ENCODE results near the gene LDB3. TPM values are rescaled to one million over a fixed set of nuclear protein-coding genes. Genes with fewer than 3 reads are reported as not detected.

LDB3 gene
- polyA plus RNA-seq, 4 donors: 0.92 to 1.5 (median 1.0) TPM

DNA sequence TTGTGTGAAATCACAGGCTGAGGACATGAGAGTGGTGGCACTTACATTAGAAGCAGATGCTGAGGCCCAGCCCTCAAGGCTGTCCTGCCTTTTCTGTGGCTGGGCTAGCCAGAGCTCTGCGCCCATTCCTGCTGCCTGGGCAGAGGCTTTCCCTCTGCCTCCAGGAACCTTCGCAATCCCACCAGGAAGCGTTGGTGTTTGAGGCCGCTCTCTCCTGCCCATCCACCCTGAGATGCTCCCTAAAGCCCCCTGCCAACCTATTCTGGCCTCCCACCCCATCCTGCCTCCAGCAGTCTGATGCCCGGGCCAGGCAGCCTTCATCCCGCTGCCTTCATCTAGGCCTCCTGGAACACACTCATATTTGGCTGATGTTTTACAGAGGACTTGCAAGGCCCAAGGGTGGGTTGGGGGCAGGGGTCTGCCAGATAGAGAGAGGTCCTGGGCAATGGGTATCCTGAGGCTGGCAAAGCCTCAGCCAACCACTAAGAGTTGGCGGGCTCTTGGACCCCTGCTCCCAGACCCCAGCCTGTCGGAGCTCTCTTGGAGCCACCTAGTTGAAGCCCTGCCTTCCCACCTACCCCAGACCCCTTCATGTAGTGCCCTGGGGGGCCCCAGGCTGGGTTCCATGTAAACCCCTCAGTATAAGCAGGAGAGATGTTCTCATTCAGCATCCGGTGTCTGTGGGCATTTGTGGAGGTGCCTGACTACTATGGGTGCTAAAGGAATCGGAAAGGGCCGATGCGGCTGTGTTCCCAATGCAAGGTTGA is 32.7 kb downstream of the LDB3 start:
- no peak for DNase-seq (ENCODE audit: low read depth in 4 of 4, low spot score in 2 of 4)

DNA sequence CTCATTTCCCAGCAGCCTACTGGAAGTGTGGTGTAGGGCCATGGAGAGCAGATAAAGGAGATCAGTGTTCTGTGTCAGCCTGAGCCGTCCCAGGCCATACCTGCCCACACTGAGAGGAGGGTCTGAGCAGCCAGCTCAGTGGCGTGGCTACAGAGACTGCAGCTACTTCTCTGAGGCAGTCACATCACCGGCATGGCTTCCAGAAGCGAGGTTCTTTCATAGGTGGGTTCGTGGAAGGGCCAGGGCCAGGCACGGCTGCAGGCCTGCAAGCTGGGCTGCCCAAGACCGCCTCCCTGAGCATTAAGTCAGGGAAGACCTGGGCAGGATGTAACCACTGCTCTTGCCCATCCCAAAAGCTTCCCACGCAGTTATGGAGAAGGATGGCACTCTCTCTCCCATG is 34.9 kb downstream of the LDB3 start:
- no peak for DNase-seq (ENCODE audit: low read depth in 4 of 4, low spot score in 2 of 4)

DNA sequence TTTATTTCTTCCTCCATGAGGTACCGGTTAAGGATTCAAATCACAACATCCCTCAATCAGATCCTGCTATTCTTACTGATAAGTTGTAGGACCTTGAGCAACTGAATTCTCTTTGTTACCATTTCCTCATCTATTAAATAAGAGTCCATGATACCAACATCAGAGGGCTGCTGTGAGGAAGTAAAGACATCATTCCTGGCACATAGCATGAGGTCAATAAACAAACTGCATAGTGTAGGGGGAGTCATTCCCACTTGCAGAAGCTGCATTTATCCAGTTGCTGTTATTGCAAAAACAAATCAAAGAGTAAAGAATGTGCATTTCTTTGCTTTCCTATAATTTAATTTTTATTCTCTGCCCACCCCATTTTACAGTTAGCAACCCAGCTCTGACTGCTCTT is 36.8 kb downstream of the LDB3 start:
- DNase-seq (ENCODE audit: low read depth in 4 of 4, low spot score in 2 of 4): no peak

DNA sequence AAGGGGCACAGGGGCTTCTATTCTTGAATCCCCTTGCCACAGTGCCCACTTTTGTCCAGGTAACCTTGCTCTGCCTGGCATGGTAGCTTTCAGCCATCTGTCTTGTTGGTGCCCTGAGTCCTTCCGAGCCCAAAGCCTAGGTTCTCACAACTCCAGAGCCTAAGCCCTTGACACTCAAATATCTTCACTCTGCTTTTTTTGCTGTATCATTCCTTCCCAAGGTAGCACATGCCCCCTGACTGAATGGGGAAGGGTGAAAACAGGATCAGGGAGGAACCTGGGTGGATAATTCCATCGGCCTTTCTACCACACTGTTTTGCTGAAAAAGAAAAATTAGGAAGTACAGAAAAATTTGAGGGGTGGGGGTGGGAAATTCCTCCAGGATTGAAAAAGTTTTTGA is 37.6 kb downstream of the LDB3 start:
- DNase-seq (ENCODE audit: low read depth in 4 of 4, low spot score in 2 of 4): no peak

DNA sequence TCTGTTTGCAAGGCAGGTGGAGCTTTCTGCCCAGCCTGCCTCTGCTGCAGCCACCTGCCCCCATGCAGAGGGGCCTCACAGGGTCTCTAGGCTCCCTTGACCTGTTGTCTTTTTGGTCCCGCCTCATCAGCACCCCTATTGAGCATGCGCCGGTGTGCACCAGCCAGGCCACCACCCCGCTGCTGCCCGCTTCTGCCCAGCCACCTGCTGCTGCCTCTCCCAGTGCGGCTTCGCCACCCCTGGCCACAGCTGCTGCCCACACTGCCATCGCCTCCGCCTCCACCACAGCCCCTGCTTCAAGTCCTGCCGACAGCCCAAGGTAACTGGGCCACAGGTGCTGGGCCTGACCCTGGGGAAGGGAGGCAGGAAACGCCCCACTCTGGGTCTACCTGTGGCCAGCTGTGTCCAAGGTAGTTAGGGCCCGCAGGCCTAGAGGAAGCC is 38.1 kb downstream of the LDB3 start:
- DNase-seq (ENCODE audit: low read depth in 4 of 4, low spot score in 2 of 4): no peak

DNA sequence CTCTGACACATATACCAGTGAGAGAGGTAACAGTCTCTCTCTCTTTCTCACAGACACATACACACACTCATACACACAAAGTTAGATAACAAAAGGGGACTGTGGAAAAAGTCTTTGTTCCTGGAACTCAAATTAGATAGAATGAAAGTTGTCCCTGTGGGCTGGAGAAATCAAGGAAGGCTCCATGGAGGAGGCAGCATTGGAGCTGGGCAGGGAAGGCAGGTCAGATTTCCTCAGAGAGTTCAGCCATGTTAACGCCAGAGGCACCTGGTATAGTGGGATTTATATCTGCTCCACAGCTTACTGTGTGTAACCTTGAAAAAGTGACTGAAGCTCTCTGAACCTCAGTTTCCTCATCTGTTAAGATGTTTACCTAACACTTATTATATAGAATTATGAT is 38.7 kb downstream of the LDB3 start:
- no peak for DNase-seq (ENCODE audit: low read depth in 4 of 4, low spot score in 2 of 4)

DNA sequence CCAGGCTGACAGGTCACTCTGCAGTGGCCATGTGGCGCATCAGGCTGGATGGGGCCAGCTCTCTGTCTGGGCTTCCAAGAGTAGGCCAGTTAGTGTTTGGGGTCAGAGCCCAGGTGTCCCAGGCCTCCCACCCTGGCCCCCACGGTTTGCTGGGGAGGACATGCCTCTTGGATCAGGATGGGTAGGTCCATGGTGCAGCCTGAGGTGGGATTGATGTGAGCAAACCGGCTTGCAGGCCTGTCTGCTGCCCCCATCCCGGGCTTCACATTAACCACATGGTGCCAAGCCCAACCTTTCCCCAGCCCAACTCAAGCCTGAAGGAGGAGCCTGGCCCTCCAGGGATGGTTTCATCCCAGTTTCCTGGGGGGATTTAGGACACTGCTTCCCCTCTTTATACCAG is 39.2 kb downstream of the LDB3 start:
- DNase-seq (ENCODE audit: low read depth in 4 of 4, low spot score in 2 of 4): no peak

DNA sequence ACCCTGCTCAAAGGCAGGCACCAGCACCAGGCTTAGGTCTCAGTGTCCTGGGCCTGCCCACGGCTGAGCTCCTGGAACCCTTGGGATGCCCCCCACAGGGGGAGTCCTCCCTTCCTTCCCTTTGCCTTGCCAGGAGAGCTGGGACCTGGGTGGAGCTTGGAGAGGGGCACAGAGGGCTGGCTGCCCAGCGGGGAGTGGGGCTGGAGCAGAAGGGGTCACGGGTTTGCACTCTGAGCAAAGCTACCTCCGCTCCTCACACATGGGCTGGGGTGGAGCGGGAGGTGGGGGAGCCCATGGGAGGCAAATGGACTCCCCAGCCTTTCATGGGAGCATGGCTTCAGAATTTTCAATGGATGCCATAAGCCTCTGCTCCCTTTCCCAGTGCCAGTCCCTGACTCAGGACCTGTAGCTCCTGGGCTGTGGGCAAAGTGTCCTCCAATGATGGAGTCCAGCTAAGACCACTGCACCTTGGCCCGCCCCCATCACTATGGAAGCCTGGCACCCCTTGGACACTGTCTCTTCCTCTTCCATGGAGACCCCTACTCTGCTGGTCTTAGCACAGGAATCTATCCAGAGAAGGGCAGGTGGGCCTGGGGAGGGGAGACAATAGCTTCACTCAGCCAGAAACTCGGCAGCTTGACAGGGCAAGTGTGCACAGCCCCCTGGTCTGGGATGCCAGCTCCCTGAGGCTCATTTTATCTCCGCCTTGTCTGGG is 39.9 kb downstream of the LDB3 start:
- DNase-seq (ENCODE audit: low read depth in 4 of 4, low spot score in 2 of 4): no peak

DNA sequence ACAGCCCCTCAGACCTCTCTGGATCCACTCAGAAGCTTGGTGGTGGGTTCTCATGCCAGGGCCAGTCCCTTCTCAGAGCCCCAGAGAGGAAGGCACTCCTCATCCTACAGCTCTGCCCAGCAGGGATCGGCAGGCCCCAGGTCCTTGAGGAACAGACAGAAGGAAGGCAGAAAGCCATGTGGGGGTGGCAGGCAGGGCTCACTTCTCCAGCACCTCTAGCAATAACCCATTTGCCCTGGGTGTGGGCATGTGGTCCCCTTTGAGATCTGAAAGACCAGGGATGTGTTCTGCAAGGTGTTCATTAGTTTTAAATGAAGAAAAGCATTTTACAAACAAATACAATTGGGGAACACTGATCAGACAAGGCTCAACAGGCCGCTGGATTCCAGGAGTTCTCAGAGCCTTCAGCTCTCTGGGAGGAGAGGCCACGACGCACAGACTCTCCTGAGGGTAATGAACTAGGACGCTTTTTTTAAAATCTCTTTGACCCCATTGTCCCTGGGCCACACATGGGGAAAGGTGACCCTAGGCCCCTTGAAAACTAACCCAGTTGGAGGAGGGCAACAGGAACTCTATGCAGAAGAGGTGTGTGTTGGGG is 40.6 kb downstream of the LDB3 start:
- no peak for DNase-seq (ENCODE audit: low read depth in 4 of 4, low spot score in 2 of 4)

DNA sequence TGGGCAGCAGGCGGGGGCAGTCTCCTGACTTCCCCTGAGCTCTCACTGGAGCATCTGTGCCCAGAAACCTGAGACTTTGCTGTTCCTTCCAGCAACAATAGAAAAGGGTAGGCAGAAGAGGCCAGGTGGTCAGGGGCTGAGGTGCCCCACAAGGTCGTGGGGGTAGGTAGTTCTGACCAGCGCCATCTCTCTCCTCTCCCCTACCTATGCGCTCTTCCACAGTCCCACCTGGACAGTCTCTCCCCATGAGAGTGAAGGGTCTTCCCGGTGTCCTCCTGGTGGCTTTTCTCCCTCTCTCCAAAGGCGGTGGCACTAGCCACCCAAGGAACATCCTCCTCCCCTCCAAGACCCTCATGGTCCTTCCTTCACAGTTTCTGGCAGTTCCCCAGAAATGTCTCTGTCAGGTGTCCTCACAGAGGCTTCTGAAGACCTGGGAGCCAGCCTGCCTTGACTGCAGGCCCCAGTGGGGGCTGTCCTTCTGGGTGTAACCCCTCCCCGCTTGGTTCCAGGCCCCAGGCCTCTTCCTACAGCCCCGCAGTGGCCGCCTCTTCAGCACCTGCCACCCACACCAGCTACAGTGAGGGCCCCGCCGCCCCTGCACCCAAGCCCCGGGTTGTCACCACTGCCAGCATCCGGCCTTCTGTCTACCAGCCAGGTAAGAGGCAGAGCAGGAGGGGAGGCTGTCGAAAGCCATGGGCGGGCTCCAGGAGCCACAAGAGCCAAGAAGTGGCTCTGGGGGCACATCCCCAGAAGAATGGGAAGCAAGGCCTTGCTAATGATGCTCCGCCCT is 41.3 kb downstream of the LDB3 start:
- DNase-seq (ENCODE audit: low read depth in 4 of 4, low spot score in 2 of 4): no peak

DNA sequence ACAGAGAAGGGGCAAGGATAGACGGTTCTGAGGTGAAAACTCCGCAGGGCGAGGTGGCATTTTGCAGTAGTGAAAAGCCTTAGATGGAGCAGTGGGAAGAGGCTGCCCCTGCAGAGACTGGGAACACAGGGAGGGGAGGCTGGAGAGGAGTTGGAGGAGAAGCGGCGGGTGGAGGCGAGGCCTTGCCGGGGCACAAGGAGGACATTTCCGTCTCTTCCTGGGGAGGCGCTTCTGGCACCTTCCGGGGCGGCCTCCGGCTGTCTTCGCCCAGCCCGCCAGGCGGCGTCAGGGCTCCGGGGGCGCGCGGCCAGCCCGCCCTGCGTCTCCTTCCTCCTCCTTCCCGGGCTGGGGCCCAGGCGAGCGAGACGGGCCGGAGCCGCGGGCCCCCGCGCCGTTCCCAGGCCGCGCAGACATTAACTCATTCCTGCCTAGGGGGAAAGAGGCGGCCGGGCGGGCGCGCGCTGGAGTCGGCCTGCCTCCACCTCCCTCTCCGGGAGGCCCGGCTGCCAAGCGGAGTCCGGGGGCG is 42.7 kb downstream of the LDB3 start:
- peak in 3 of 4 donors; percentile 66 to 86 (median 77) for DNase-seq (ENCODE audit: low read depth in 4 of 4, low spot score in 2 of 4)

DNA sequence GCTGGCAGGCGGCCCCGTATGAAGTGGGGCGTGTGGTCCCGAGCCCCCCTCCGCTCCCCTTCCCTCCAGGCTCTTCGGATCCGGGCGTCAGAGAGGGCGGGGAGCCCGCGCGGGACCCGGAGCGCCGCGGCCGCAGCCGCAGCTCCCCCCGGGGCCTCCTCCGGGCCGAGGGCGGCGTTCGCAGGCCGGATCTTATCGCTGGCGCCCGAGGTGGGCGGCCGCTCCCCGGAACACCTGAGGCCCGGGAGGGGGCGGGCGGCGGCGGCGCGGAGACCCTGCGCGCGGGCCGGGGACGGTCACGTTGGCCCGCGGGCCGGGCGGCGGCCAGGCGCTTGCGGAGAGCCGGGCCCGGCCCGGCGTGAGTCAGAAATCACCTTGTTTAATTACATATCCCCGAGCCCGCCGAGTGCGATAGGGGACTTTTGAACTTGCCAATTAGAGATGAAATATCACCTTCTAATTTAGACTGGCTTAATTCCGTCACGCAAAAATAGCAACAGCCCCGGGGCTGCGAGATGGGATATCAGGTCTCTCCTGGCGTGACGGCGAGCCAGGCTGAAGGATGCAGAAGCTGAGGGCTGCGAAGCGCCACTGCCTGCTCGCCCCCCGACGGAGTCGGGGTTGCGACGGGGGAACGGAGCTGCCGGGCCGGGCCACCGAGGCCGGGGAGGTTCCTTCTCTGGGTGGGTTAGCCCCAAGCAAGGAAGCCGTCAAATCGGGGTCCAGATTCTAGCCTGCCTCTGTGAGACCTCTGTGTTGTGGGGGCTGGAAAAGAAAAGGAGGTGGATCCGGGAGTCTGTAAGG is 43.4 kb downstream of the LDB3 start:
- DNase-seq (ENCODE audit: low read depth in 4 of 4, low spot score in 2 of 4): peak in 2 of 4 donors; percentile 58 to 72

DNA sequence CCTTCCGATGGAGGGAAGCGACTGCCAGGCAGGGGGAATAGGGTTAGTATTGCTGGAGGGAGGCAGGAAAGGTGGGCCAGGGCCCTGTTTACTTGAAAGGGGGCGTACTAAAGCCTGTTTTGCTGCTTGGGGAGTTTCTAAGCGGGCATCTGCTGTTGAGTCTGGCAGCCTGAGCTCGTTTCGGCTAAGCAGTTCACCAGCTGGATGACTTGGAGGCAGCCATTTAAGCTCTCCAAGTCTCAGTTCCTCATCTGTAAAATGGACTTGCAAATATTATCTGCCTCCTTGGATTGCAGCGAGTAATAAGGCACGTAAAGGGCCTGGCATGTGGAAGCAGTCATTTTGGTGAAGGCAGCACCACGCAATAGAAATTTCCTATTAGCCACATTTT is 44.0 kb downstream of the LDB3 start:
- DNase-seq (ENCODE audit: low read depth in 4 of 4, low spot score in 2 of 4): peak in 1 of 4 donors; percentile 50

DNA sequence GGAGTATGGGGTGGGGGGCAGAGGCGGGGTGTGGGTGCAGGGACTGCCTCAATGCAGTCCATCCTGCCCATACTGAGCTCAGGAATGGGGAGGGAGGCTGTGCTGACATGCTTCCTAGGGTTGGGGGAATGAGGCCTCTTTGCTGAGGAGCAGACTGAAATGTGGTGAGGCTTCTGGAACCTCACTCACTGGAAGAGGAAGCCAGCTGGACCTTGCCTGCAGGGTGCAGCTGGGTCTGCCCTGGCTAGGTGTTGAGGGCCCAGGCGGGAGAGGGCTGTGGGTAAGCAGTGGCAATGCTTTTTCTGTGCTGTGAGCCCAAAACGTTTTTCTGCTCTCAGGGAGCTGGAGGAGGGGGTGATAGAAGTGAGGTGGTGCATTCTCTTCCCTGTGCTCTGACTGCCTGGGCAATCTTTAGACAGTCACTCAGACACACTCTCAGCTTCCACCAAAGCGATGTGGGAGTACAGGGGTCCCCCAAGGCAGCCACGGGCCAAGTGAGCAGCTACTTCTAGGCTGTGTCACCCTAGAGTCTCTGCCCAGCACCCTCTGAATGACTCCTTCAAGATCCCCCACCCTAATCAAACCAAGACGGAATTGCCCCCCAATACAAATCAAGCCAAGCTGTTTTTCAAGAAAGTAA is 47.0 kb downstream of the LDB3 start:
- DNase-seq (ENCODE audit: low read depth in 4 of 4, low spot score in 2 of 4): no peak

DNA sequence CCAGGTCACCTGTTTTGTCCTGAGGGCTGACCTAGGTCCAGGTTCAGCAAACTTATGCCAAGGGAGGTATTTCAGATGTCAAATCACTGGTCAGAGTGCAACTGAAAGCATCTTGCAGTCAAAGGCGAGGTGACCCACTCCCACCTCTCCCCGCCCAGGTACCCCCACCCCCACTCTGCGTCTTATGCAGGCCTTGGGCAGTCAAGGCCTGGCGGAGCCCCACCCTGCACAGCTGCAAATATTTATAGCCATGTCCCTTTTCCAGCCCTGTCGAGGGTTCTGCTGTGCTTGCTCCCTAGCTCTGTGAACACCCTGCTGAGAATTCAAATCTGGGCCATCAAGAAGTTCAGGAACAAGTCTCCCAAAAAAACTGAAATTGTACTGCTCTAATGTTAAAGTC is 47.5 kb downstream of the LDB3 start:
- no peak for DNase-seq (ENCODE audit: low read depth in 4 of 4, low spot score in 2 of 4)

DNA sequence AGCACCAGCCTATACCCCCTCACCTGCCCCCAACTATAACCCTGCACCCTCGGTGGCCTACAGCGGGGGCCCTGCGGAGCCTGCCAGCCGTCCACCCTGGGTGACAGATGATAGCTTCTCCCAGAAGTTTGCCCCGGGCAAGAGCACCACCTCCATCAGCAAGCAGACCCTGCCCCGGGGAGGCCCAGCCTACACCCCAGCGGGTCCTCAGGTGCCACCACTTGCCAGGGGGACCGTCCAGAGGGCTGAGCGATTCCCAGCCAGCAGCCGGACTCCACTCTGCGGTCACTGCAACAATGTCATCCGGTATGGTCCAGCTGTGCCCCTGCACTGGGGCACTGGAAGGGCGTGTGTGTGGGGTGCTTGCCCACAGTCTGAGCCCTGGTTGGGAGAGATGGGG is 48.2 kb downstream of the LDB3 start:
- no peak for DNase-seq (ENCODE audit: low read depth in 4 of 4, low spot score in 2 of 4)

DNA sequence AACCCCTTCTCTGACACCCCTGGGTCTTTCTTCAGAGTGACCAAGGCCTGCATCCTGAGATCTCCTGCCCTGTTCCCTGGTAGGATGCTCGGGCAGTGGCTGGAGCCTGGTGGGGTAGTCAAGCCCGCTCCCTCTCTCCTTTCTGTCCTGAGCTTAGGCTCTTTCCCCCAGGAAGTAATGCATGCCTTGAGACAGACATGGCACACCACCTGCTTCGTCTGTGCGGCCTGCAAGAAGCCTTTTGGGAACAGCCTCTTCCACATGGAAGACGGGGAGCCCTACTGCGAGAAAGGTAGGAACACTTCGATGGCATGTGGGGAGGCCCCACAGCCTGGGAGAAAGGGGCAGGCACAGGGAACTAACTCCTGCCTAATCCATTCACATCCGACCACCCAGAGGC is 50.2 kb downstream of the LDB3 start:
- no peak for DNase-seq (ENCODE audit: low read depth in 4 of 4, low spot score in 2 of 4)

DNA sequence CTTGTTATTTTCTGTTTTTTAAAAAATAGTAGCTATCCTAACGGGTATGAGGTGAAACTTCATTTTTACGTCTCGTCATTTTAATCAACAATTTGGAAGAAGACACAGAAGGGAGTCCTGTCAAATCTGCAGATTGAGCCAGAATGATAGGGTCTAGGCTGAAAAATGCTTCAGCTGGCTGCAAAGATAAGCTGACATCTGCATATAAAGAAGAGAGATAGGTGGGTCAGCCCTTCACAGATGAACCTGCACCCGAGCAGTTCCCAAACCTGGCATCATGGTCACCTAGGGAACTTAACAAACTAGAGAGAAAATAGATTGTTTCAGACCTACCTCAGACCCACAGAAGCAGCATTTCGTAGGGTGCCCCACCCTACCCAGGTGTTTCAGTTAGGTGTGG is 52.9 kb downstream of the LDB3 start:
- no peak for DNase-seq (ENCODE audit: low read depth in 4 of 4, low spot score in 2 of 4)

DNA sequence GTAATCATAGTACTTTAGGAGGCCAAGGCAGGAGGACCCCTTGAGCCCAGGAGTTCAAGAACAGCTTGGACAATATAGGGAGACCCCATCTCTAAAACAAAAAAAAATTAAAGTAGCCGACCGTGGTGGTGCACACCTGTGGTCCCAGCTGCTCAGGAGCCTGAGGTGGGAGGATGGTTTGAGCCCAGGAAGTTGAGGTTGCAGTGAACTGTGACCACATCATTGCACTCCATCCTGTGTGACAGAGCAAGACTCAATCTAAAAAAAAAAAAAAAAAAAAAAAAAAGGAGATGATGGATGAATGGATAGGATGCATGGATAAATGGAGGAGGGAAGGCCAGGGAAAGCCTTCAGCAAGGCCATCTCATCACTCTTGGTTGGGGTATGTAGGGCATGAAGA is 54.7 kb downstream of the LDB3 start:
- DNase-seq (ENCODE audit: low read depth in 4 of 4, low spot score in 2 of 4): no peak

DNA sequence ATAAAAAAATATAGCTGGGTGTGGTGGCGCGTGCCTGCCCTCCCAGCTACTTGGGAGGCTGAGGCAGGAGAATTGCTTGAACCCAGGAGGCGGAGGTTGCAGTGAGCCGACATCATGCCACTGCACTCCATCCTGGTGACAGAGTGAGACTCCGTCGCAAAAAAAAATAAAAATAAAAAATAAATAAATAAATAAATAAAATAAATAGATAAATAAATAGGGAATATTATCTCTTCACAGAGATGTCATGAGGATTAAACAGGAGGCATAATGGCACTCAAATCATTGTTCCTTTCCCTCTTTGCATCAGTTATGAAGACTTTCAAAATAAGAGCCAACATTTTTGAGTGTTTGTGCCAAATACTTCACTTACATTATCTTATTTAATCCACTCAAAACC is 56.1 kb downstream of the LDB3 start:
- DNase-seq (ENCODE audit: low read depth in 4 of 4, low spot score in 2 of 4): no peak
